ENCODE data around the gene PIK3IP1. TPM values are rescaled to one million over a fixed set of nuclear protein-coding genes. Genes with fewer than 3 reads are reported as not detected.
"Not testable (repeated sequence)": the region's sequence is repeated elsewhere in the genome, so short reads cannot be mapped to it uniquely, and the experiment has no call there.

The PIK3IP1 gene
- total and polyA plus RNA-seq, 10 of the 15 experiments (the other 5 are each of a cell fraction or from before 2014, with no cell fraction given), result 0.77 to 6.5 (median 3.0) TPM

DNA sequence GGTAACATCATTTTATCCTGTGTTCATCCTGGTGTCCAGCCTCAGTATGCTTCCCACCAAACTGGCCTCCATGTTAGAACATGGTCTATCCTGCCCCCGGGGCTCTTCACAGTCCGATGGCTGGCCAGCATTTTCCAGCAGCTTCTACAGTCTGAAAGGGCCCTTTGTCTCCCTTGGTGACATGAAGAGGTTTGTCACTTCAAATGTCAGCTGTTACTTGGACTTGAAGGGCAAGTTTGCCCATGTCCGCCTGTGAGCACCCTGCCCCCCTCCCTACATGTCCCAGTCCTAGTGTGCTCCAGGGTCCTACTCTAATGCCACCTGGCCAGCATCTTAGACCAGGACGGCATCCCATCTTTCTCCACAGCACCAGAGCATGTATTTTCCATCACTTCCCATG is 29.1 kb upstream of the PIK3IP1 start:
- H3K79me2 ChIP-seq (ENCODE audit: control insufficient read depth, insufficient read depth, low read length), result no peaks in the 10 kb centered on the region
- H3K4me3 ChIP-seq, result no peak overlapping the region
- 86% methylated on average over 4 of the region's 4 CpGs for WGBS (ENCODE audit: insufficient coverage, insufficient replicate concordance, low lambda C conversion rate, missing lambda C conversion rate)
- no peak for ATAC-seq
- no peaks in the 10 kb centered on the region for H3K9me3 ChIP-seq (replicated peaks; ENCODE audit: control insufficient read depth, insufficient read depth, low read length)
- intact Hi-C loops (cut with micrococcal nuclease; ENCODE audit: unreplicated experiment) (no loop called here), in situ Hi-C loops (cut with MboI) (no loop called here)
- ChIA-PET POLR2A (interaction anchor here (0.6 kb wide), 1 partner anchor 740 kb away, joined by 3 read pairs; no protein-coding TSS in a partner anchor), CTCF (interaction anchor here (0.9 to 1.5 kb wide), 3 partner anchors 8 to 36 kb away, joined by 3 to 8 read pairs (median 3); no protein-coding TSS in a partner anchor), RAD21 (ENCODE audit: unreplicated experiment) (no interaction called here), SMC1A (ENCODE audit: uncharacterized antibody, unreplicated experiment) (interaction anchor here (1.1 to 1.3 kb wide), 2 partner anchors 8 to 31 kb away, joined by 3 read pairs; no protein-coding TSS in a partner anchor)
- no peaks in the 10 kb centered on the region for H3K27me3 ChIP-seq (replicated peaks in 1 of 2; ENCODE audit: control insufficient read depth in 2 of 2, insufficient read depth in 2 of 2, low read length in 1 of 2)
- H3K4me1 ChIP-seq (ENCODE audit: control insufficient read depth, insufficient read depth, low read length), result no peaks in the 10 kb centered on the region
- no peak for FAIRE-seq
- H3K9ac ChIP-seq (ENCODE audit: control insufficient read depth, insufficient read depth, low read length), result no peak overlapping the region
- no peak overlapping the region for H2AFZ ChIP-seq (ENCODE audit: control insufficient read depth, low read depth, low read length)
- no TSS peak for BruUV-seq (replicated peaks)
- H3K36me3 ChIP-seq (ENCODE audit: control insufficient read depth in 2 of 2, insufficient read depth in 2 of 2, low read length in 1 of 2), result peaks cover 5 to 9% of the 10 kb centered on the region in 2 experiments; a peak in 3 of 4 replicates
- TF ChIP-seq CBX3 (IDR thresholded peaks at IDR 0.05; ENCODE audit: borderline replicate concordance, low read depth), result no peak
- no peak for TF ChIP-seq RFX5 (IDR thresholded peaks at IDR 0.05; ENCODE audit: low read depth, low read length)
- TF ChIP-seq, protein P1, sequence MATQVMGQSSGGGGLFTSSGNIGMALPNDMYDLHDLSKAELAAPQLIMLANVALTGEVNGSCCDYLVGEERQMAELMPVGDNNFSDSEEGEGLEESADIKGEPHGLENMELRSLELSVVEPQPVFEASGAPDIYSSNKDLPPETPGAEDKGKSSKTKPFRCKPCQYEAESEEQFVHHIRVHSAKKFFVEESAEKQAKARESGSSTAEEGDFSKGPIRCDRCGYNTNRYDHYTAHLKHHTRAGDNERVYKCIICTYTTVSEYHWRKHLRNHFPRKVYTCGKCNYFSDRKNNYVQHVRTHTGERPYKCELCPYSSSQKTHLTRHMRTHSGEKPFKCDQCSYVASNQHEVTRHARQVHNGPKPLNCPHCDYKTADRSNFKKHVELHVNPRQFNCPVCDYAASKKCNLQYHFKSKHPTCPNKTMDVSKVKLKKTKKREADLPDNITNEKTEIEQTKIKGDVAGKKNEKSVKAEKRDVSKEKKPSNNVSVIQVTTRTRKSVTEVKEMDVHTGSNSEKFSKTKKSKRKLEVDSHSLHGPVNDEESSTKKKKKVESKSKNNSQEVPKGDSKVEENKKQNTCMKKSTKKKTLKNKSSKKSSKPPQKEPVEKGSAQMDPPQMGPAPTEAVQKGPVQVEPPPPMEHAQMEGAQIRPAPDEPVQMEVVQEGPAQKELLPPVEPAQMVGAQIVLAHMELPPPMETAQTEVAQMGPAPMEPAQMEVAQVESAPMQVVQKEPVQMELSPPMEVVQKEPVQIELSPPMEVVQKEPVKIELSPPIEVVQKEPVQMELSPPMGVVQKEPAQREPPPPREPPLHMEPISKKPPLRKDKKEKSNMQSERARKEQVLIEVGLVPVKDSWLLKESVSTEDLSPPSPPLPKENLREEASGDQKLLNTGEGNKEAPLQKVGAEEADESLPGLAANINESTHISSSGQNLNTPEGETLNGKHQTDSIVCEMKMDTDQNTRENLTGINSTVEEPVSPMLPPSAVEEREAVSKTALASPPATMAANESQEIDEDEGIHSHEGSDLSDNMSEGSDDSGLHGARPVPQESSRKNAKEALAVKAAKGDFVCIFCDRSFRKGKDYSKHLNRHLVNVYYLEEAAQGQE (IDR thresholded peaks at IDR 0.05; ENCODE audit: low read depth, low read length), result no peak
- TF ChIP-seq RELA (IDR thresholded peaks at IDR 0.05; ENCODE audit: borderline replicate concordance, partially characterized antibody), result no peak
- no peak for TF ChIP-seq POLR2A (IDR thresholded peaks at IDR 0.05; ENCODE audit: low read depth, low read length)
- TF ChIP-seq BRCA1 (IDR thresholded peaks at IDR 0.05; ENCODE audit: low read depth, low read length), result no peak
- no peak for DNase-seq (ENCODE audit: low read depth, low spot score)
- H4K20me1 ChIP-seq (ENCODE audit: control insufficient read depth, insufficient read depth), result no peaks in the 10 kb centered on the region
- no peak overlapping the region for H3K27ac ChIP-seq (ENCODE audit: control insufficient read depth, insufficient read depth)
- no peak overlapping the region for H3K4me2 ChIP-seq (ENCODE audit: control insufficient read depth, insufficient read depth)

DNA sequence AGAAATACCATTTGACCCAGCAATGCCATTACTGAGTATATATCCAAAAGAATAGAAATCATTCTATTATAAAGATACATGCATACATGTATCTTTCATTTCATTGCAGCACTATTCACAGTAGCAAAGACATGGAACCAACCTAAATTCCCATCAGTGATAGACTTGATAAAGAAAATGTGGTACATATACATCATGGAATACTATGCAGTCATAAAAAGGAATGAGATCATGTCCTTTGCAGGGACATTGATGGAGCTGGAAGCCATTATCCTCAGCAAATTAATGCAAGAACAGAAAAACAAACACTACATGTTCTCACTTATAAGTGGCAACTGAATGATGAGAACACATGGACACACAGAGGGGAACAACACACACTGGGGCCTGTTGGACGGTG is 21.9 kb upstream of the PIK3IP1 start:
- H2AFZ ChIP-seq (ENCODE audit: control insufficient read depth, low read depth, low read length); H3K4me1 ChIP-seq (ENCODE audit: control insufficient read depth, insufficient read depth, low read length); ATAC-seq; H4K20me1 ChIP-seq (ENCODE audit: control insufficient read depth, insufficient read depth); H3K4me3 ChIP-seq; in situ Hi-C loops (cut with MboI); H3K79me2 ChIP-seq (ENCODE audit: control insufficient read depth, insufficient read depth, low read length); H3K4me2 ChIP-seq (ENCODE audit: control insufficient read depth, insufficient read depth); BruUV-seq (replicated peaks); DNase-seq (ENCODE audit: low read depth, low spot score); H3K36me3 ChIP-seq (ENCODE audit: control insufficient read depth in 2 of 2, insufficient read depth in 2 of 2, low read length in 1 of 2); H3K27ac ChIP-seq (ENCODE audit: control insufficient read depth, insufficient read depth); H3K9me3 ChIP-seq (replicated peaks; ENCODE audit: control insufficient read depth, insufficient read depth, low read length); H3K27me3 ChIP-seq (replicated peaks in 1 of 2; ENCODE audit: control insufficient read depth in 2 of 2, insufficient read depth in 2 of 2, low read length in 1 of 2); FAIRE-seq; H3K9ac ChIP-seq (ENCODE audit: control insufficient read depth, insufficient read depth, low read length): not testable (repeated sequence)
- intact Hi-C loops (cut with micrococcal nuclease; ENCODE audit: unreplicated experiment), result loop anchor here (5.0 kb wide), 1 partner anchor 227 kb away; no protein-coding TSS in a partner anchor
- POLR2A ChIA-PET, result interaction anchor here (0.6 kb wide), 1 partner anchor 155 kb away, joined by 3 read pairs; no protein-coding TSS in a partner anchor
- CTCF ChIA-PET, result interaction anchor here (0.6 to 5.4 kb wide), 17 partner anchors 8 to 183 kb away, joined by 3 to 91 read pairs (median 5); partner anchors contain the start of genes LIMK2, PIK3IP1 and RNF185
- SMC1A ChIA-PET (ENCODE audit: uncharacterized antibody, unreplicated experiment), result interaction anchor here (1.1 to 3.3 kb wide), 5 partner anchors 17 to 206 kb away, joined by 3 to 11 read pairs (median 9); partner anchors contain the start of genes PIK3IP1 and SELENOM
- RAD21 ChIA-PET (ENCODE audit: unreplicated experiment), result interaction anchor here (0.9 to 1.2 kb wide), 2 partner anchors 13 to 22 kb away, joined by 4 to 7 read pairs; partner anchors contain the start of gene PIK3IP1
- WGBS (ENCODE audit: insufficient coverage, insufficient replicate concordance, low lambda C conversion rate, missing lambda C conversion rate), result 100% methylated on average over 1 of the region's 1 CpG

Data from GM12878 (cell line).